Umbilical cord (tissue), 2 donors: ENCODE measurements around the gene GYS1. TPM values are rescaled to one million over a fixed set of nuclear protein-coding genes. Genes with fewer than 3 reads are reported as not detected.
A peak's percentile ranks its signal among the peaks of the same experiment; 100 is the strongest.

ENCODE experiments used
- DNase-seq: peaks from one replicate; pipeline ENCODE4 v3.0.0-alpha.2; 2015; ENCODE audit warnings: low spot score
- total RNA-seq: library from RNA; depleted of rRNA; stranded (reverse); fragments of >200 nt; gene quantifications from one replicate; pipeline ENCODE4 v1.2.3, GENCODE V29; 2014; ENCODE audit warnings: low replicate concordance; ENCODE audit not compliant: insufficient read depth

GYS1 gene
- total RNA-seq, 1 donor from 2014 or later = 46.9 TPM

DNA sequence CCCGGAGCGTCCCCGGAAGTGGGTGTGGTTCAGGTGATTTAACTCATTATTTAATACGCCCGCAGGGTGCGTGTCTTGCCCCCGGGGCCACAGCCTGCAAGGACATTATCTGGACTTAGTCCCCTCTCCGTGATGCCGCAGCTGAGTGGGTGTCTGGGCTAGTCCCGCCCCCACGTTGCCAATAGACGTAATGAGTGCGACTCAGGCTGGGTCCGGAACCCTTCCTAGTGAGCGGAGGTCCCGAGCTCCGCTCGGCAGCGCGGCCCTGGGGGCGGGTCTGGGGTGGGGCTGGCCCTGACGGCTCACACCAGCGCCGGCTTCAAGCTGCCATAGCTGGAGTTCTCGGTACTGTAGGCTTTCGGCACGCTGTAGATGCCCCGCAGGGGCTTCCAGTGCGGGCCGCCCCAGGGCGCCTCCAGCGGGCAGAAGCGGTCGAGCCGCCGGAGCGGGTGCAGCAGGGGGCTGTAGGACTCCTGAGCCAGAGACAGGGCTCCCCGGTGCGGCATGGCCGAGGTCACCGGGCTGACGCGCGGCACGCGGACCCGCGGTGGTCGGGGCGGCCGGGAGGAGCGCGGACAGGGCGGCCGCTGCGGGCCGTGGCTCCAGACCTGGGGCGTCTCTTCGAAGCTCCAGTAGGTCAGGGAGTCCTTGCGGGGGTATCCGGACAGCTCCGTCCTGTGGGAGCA lies 24.7 kb upstream of the GYS1 start:
- DNase-seq = peak; percentile 29

DNA sequence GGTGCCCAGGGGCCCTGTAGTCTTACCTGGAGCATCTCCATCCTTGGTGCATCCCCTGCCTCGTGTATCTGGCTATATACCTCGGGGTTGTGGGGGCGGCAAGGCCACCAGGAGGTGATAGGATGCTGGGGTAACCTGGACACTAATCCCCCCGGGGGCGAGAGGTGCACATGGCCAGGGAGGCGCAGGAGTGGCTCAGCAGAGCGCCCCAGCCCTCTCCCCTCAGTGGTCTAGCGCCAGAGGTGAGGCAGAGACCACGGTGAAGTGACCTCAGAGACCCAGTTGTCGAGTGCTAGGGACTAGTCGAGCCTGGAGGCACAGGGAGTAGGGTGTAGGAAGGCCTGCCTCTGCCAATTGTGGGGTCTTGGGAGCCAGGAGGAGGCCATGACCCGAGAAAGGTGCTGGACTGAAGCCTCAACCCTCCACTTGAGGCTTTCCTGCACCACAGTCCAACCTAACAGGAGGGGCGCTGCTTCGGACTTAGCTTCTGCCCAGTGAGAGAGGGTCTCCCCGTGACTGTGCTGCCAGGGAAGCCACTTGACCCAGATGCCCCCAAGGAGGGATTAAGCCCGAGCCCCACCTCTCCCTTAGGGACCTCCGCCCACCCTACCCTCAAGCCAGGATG lies 24.0 kb upstream of the GYS1 start, which contains the start of gene LHB:
Gene LHB, minus strand, starts transcription at position 51 of the 625 bp plus-strand sequence. Its CDS starts 10 bp downstream, at position 41.
- no peak for DNase-seq

- DNase-seq = no peak
Measured at GRCh38 chr19:49016067-49016839, 23.1 kb upstream of the GYS1 start.

DNA sequence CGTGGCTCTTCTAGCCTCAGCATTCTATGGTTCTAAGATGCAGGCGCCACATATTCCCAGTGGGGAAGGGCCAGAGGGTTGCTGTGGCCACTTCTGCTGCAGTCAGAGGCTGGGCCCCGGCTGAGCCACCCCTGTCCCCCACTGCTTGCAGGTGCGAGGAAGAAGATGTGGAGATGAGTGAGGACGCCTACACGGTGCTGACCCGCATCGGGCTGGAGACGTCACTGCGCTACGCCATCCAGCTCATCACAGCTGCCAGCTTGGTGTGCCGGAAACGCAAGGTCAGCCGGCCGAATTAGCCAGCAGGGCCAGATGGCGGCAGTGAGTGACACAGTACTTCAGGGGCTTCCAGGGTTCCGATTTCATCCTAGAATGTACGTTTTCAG lies 21.8 kb upstream of the GYS1 start:
- no peak for DNase-seq

GRCh38 chr19:49014123-49014869 lies 21.2 kb upstream of the GYS1 start:
- no peak for DNase-seq

DNA sequence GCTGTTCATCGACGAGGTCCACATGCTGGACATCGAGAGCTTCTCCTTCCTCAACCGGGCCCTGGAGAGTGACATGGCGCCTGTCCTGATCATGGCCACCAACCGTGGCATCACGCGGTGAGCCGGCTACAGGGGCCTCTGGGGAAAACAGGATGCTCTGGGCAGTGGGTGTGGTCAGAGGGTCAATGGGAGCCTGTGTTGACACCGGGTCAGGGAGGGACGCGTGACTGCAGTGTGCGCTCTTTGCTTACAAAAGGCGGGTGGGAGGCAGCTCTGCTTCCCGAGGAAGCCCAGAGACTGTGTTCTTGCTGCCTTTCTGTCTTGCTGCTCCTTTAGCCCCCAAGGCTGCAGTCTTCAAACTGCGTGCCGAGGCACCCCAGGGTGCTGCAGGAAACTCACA lies 18.1 kb upstream of the GYS1 start:
- DNase-seq = no peak

- DNase-seq = no peak
Measured at GRCh38 chr19:49010453-49010852, 17.3 kb upstream of the GYS1 start.

DNA sequence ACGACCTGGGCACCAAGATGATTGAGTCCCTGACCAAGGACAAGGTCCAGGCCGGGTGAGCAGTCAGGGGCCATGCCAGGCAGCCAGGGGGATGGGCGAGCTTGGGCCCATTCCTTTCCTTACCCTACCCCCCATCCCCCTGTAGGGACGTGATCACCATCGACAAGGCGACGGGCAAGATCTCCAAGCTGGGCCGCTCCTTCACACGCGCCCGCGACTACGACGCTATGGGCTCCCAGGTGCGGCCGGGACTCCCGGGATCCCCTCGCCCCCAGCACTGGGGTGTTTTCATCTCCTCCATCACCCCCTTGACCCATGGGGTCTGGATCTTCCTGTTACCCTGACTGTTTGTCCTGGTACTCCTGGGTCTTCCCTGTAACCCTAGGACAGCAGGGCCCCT lies 16.7 kb upstream of the GYS1 start:
- no peak for DNase-seq

- no peak for DNase-seq
Measured at GRCh38 chr19:49006905-49007304, 13.8 kb upstream of the GYS1 start.

- DNase-seq = no peak
Measured at GRCh38 chr19:49004964-49005614, 12.0 kb upstream of the GYS1 start.

DNA sequence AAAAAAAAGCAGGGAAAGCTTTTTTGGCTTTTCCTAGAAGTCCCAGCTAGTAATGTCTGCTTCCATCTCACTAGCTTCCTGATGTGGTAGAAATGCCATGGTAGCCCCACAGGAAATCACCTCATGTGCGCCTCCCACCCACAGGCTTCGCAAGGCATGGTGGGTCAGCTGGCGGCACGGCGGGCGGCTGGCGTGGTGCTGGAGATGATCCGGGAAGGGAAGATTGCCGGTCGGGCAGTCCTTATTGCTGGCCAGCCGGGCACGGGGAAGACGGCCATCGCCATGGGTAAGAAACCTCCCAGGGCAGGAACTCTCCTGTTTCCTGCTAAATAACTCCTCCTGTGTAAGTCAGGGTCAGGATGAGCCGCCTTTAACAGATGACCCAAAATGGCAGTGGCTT lies 11.0 kb upstream of the GYS1 start:
- no peak for DNase-seq

- no peak for DNase-seq
Measured at GRCh38 chr19:48999481-49000325, 6.6 kb upstream of the GYS1 start.

GRCh38 chr19:48997972-48998371 lies 4.9 kb upstream of the GYS1 start:
- no peak for DNase-seq

GRCh38 chr19:48994035-48994386 lies 902 bp upstream of the GYS1 start:
- no peak for DNase-seq

GRCh38 chr19:48992581-48993174 lies 431 bp downstream of the GYS1 start:
- peak; percentile 33 for DNase-seq

- peak; percentile 90 for DNase-seq
Measured at GRCh38 chr19:48991873-48992580, 1.1 kb downstream of the GYS1 start.

- no peak for DNase-seq
Measured at GRCh38 chr19:48991011-48991609, 2.0 kb downstream of the GYS1 start.

- no peak for DNase-seq
Measured at GRCh38 chr19:48990400-48990799, 2.7 kb downstream of the GYS1 start.

DNA sequence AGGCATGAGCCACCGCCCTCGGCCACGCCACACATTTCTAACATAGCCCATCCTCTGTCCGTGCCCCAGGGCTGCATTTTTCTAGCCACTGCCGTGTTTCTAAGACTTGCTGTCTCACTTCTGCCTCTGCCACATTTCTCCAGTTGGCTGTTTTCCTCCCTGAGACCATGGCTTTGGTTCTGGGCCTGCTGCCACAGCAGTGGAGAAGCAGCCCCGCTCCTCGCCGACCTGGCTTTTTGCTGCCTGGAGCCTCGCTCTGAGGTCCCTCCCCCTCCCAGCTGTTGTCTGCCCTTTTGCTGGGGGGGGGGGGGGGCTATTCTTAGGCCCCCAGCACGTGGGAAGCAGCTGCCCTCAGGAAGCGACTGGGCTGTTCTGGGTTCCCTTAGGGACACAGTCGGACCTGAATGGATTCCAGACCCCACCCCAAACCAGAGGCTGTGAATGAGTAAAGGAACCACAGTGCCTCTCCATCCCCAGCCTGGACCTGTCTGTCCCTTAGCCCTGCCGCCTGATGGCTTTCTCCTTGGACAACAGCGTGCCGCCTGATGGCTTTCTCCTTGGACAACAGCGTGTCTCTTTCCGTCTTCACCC lies 3.3 kb downstream of the GYS1 start:
- no peak for DNase-seq
